OCI-LY1 (cell line): Measurements from ENCODE around the gene RBBP8.

ENCODE experiments used
- H2AFZ ChIP-seq: fragments of 200-600 bp; sonication (generic), shearing (Covaris generic); 2 replicates; pipeline ENCODE4 v1.6.0; 2014; ENCODE audit warnings: antibody characterized with exemption, mild to moderate bottlenecking, low read length
- H3F3A ChIP-seq: fragments of 200-600 bp; sonication (generic), shearing (Covaris generic); 2 replicates; pipeline ENCODE4 v1.6.0; 2014; ENCODE audit warnings: mild to moderate bottlenecking, antibody characterized with exemption, low read length, moderate library complexity; ENCODE audit not compliant: insufficient read depth
- H3K27ac ChIP-seq: fragments of 200-600 bp; sonication (generic); 2 replicates; pipeline ENCODE4 v1.5.1; 2014; ENCODE audit warnings: low read length, mixed run types, mild to moderate bottlenecking, low read depth; ENCODE audit not compliant: poor library complexity, severe bottlenecking
- H3K27me3 ChIP-seq: fragments of 200-600 bp; sonication (generic); 2 replicates; pipeline ENCODE4 v1.6.0; 2014; ENCODE audit warnings: antibody characterized with exemption, mild to moderate bottlenecking, low read length, moderate library complexity; ENCODE audit not compliant: insufficient read depth
- H3K36me3 ChIP-seq: fragments of 200-600 bp; sonication (generic); 2 replicates; pipeline ENCODE4 v1.6.1; 2014; ENCODE audit warnings: mild to moderate bottlenecking, antibody characterized with exemption, low read length, moderate library complexity, mixed read lengths; ENCODE audit not compliant: insufficient read depth
- H3K4me1 ChIP-seq: fragments of 200-600 bp; sonication (generic); 2 replicates; pipeline ENCODE4 v1.5.1; 2014; ENCODE audit warnings: mild to moderate bottlenecking, low read length, moderate library complexity; ENCODE audit not compliant: insufficient read depth, severe bottlenecking
- H3K4me2 ChIP-seq: fragments of 200-600 bp; sonication (generic), shearing (Covaris generic); 2 replicates; pipeline ENCODE4 v1.6.1; 2014; ENCODE audit warnings: low read length
- H3K4me3 ChIP-seq: fragments of 200-600 bp; sonication (generic); 2 replicates; pipeline ENCODE4 v1.5.1; 2014; ENCODE audit warnings: low read length, low read depth, mild to moderate bottlenecking, mixed read lengths; ENCODE audit not compliant: poor library complexity, severe bottlenecking
- H3K79me2 ChIP-seq: fragments of 200-600 bp; shearing (Covaris generic); 2 replicates; pipeline ENCODE4 v1.6.1; 2016; ENCODE audit warnings: mixed run types, low read length, mixed read lengths; ENCODE audit not compliant: insufficient read depth
- H3K9ac ChIP-seq: fragments of 200-600 bp; sonication (generic), shearing (Covaris generic); 2 replicates; pipeline ENCODE4 v1.6.1; 2014; ENCODE audit warnings: mild to moderate bottlenecking, low read length, mixed read lengths
- H3K9me2 ChIP-seq: fragments of 200-600 bp; sonication (generic), shearing (Covaris generic); 2 replicates; pipeline ENCODE4 v1.6.1; 2014; ENCODE audit warnings: low read depth, mild to moderate bottlenecking, low read length, mixed read lengths
- H3K9me3 ChIP-seq: fragments of 200-600 bp; shearing (Covaris generic); 2 replicates; pipeline ENCODE4 v1.6.1; 2014; ENCODE audit warnings: low read length, mixed read lengths
- H4K20me1 ChIP-seq: fragments of 200-600 bp; sonication (generic), shearing (Covaris generic); 2 replicates; pipeline ENCODE4 v1.6.0; 2016; ENCODE audit warnings: mild to moderate bottlenecking, low read length; ENCODE audit not compliant: insufficient read depth
- EZH2 ChIP-seq: fragments of 200-600 bp; sonication (generic), shearing (Covaris generic); IDR thresholded peaks from 2 replicates; pipeline ENCODE4 v1.8.0; 2017; ENCODE audit warnings: borderline replicate concordance, mixed run types, mild to moderate bottlenecking, antibody characterized with exemption, low read length, moderate library complexity, mixed read lengths
- TF ChIP-seq, protein P1 (sequence below): fragments of 200-600 bp; sonication (generic), shearing (Covaris generic); IDR thresholded peaks from 2 replicates; pipeline ENCODE4 v1.5.1; 2017; ENCODE audit warnings: mild to moderate bottlenecking, antibody characterized with exemption, low read length, moderate library complexity, mixed read lengths

RBBP8 gene

GRCh38 chr18:22912835-22913234 lies 20.3 kb upstream of the RBBP8 start:
- Histone ChIP-seq H3K27me3 (no peaks in the 10 kb centered on the region), H3F3A (no peaks in the 10 kb centered on the region), H3K27ac (no peak overlapping the region), H3K79me2 (no peaks in the 10 kb centered on the region), H3K4me1 (no peaks in the 10 kb centered on the region), H3K4me3 (no peak overlapping the region), H3K36me3 (peaks cover 3% of the 10 kb centered on the region; the same call in 1 of the 2 replicates), H3K9ac (no peak overlapping the region), H2AFZ (no peak overlapping the region), H3K9me3 (no peaks in the 10 kb centered on the region), H3K9me2 (no peaks in the 10 kb centered on the region; the same call in 1 of the 2 replicates), H3K4me2 (no peak overlapping the region), H4K20me1 (no peaks in the 10 kb centered on the region)
- TF ChIP-seq, protein P1, sequence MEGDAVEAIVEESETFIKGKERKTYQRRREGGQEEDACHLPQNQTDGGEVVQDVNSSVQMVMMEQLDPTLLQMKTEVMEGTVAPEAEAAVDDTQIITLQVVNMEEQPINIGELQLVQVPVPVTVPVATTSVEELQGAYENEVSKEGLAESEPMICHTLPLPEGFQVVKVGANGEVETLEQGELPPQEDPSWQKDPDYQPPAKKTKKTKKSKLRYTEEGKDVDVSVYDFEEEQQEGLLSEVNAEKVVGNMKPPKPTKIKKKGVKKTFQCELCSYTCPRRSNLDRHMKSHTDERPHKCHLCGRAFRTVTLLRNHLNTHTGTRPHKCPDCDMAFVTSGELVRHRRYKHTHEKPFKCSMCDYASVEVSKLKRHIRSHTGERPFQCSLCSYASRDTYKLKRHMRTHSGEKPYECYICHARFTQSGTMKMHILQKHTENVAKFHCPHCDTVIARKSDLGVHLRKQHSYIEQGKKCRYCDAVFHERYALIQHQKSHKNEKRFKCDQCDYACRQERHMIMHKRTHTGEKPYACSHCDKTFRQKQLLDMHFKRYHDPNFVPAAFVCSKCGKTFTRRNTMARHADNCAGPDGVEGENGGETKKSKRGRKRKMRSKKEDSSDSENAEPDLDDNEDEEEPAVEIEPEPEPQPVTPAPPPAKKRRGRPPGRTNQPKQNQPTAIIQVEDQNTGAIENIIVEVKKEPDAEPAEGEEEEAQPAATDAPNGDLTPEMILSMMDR: no peak
- TF ChIP-seq EZH2: no peak

DNA sequence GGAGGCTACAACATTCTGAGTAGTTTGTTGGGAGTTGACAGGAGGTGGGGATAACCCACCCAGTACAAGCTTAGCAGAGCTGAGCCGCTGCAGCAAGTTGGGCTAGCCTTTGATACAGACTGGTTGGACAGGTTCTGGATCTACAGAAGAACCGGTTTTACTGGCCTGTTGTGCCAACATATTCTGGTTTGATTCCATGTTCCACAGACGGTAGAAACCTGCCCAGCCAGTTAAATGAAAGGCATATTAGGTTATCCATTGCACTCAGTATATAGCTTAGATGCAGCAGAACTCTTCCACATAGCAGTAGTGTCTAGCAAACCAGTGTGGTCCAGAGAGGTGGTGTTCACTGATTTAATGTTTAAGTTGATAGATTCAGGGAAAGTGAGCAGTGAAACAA lies 19.3 kb upstream of the RBBP8 start:
- Histone ChIP-seq H3K27me3 (no peaks in the 10 kb centered on the region), H3K4me2 (no peak overlapping the region)

DNA sequence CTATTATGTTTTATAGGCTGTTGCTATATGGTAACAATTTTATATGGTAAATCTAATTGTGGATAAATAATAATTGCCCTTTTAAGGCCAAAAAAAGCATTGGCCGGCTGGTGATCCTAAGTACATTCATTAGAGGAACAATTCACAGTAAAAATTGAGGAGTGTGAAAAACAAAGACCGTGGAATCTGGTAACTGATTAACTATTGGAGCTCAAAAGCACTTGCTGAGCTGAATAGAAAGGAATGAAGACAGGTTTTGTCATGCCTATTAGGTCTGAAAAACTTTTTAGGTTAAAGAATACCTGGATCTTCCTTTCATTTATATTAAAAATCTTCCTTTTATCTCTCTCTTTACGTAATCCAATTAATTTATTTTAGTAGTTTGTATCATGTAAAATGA lies 18.5 kb upstream of the RBBP8 start:
- Histone ChIP-seq H3K9me3 (no peaks in the 10 kb centered on the region), H3K4me2 (no peak overlapping the region)
- TF ChIP-seq, protein P1: no peak
- no peak for TF ChIP-seq EZH2

More for the DNA sequence above, 19.3 kb upstream of the RBBP8 start:
- Histone ChIP-seq H3K4me1 (no peaks in the 10 kb centered on the region), H3K9me3 (no peaks in the 10 kb centered on the region), H2AFZ (no peak overlapping the region), H3K9me2 (no peaks in the 10 kb centered on the region; the same call in 1 of the 2 replicates), H3K4me3 (no peak overlapping the region), H3K9ac (no peak overlapping the region), H3K36me3 (peaks cover 7% of the 10 kb centered on the region; the same call in 1 of the 2 replicates), H4K20me1 (no peaks in the 10 kb centered on the region), H3K79me2 (no peaks in the 10 kb centered on the region), H3K27ac (no peak overlapping the region), H3F3A (no peaks in the 10 kb centered on the region)
- no peak for TF ChIP-seq EZH2
- TF ChIP-seq, protein P1: no peak

More for the DNA sequence above, 18.5 kb upstream of the RBBP8 start:
- H3K27me3 ChIP-seq: no peaks in the 10 kb centered on the region
- H3K27ac ChIP-seq: no peak overlapping the region
- H3K9ac ChIP-seq: no peak overlapping the region
- H3K4me3 ChIP-seq: no peak overlapping the region
- H3K79me2 ChIP-seq: no peaks in the 10 kb centered on the region
- no peaks in the 10 kb centered on the region for H3K4me1 ChIP-seq
- H3K9me2 ChIP-seq: no peaks in the 10 kb centered on the region; the same call in 1 of the 2 replicates
- H3F3A ChIP-seq: no peaks in the 10 kb centered on the region
- no peaks in the 10 kb centered on the region for H4K20me1 ChIP-seq
- H2AFZ ChIP-seq: no peak overlapping the region
- H3K36me3 ChIP-seq: peaks cover 6% of the 10 kb centered on the region; the same call in 1 of the 2 replicates
